OCI-LY1 (cell line): ENCODE data around the gene SERTAD3.
"Not testable (repeated sequence)": the region's sequence is repeated elsewhere in the genome, so short reads cannot be mapped to it uniquely, and the experiment has no call there.

Source experiments
- H2AFZ ChIP-seq: fragments of 200-600 bp; sonication (generic), shearing (Covaris generic); 2 replicates; pipeline ENCODE4 v1.6.0; 2014; ENCODE audit warnings: antibody characterized with exemption, mild to moderate bottlenecking, low read length
- H3F3A ChIP-seq: fragments of 200-600 bp; sonication (generic), shearing (Covaris generic); 2 replicates; pipeline ENCODE4 v1.6.0; 2014; ENCODE audit warnings: mild to moderate bottlenecking, antibody characterized with exemption, low read length, moderate library complexity; ENCODE audit not compliant: insufficient read depth
- H3K27ac ChIP-seq: fragments of 200-600 bp; sonication (generic); 2 replicates; pipeline ENCODE4 v1.5.1; 2014; ENCODE audit warnings: low read length, mixed run types, mild to moderate bottlenecking, low read depth; ENCODE audit not compliant: poor library complexity, severe bottlenecking
- H3K27me3 ChIP-seq: fragments of 200-600 bp; sonication (generic); 2 replicates; pipeline ENCODE4 v1.6.0; 2014; ENCODE audit warnings: antibody characterized with exemption, mild to moderate bottlenecking, low read length, moderate library complexity; ENCODE audit not compliant: insufficient read depth
- H3K36me3 ChIP-seq: fragments of 200-600 bp; sonication (generic); 2 replicates; pipeline ENCODE4 v1.6.1; 2014; ENCODE audit warnings: mild to moderate bottlenecking, antibody characterized with exemption, low read length, moderate library complexity, mixed read lengths; ENCODE audit not compliant: insufficient read depth
- H3K4me1 ChIP-seq: fragments of 200-600 bp; sonication (generic); 2 replicates; pipeline ENCODE4 v1.5.1; 2014; ENCODE audit warnings: mild to moderate bottlenecking, low read length, moderate library complexity; ENCODE audit not compliant: insufficient read depth, severe bottlenecking
- H3K4me2 ChIP-seq: fragments of 200-600 bp; sonication (generic), shearing (Covaris generic); 2 replicates; pipeline ENCODE4 v1.6.1; 2014; ENCODE audit warnings: low read length
- H3K4me3 ChIP-seq: fragments of 200-600 bp; sonication (generic); 2 replicates; pipeline ENCODE4 v1.5.1; 2014; ENCODE audit warnings: low read length, low read depth, mild to moderate bottlenecking, mixed read lengths; ENCODE audit not compliant: poor library complexity, severe bottlenecking
- H3K79me2 ChIP-seq: fragments of 200-600 bp; shearing (Covaris generic); 2 replicates; pipeline ENCODE4 v1.6.1; 2016; ENCODE audit warnings: mixed run types, low read length, mixed read lengths; ENCODE audit not compliant: insufficient read depth
- H3K9ac ChIP-seq: fragments of 200-600 bp; sonication (generic), shearing (Covaris generic); 2 replicates; pipeline ENCODE4 v1.6.1; 2014; ENCODE audit warnings: mild to moderate bottlenecking, low read length, mixed read lengths
- H3K9me2 ChIP-seq: fragments of 200-600 bp; sonication (generic), shearing (Covaris generic); 2 replicates; pipeline ENCODE4 v1.6.1; 2014; ENCODE audit warnings: low read depth, mild to moderate bottlenecking, low read length, mixed read lengths
- H3K9me3 ChIP-seq: fragments of 200-600 bp; shearing (Covaris generic); 2 replicates; pipeline ENCODE4 v1.6.1; 2014; ENCODE audit warnings: low read length, mixed read lengths
- H4K20me1 ChIP-seq: fragments of 200-600 bp; sonication (generic), shearing (Covaris generic); 2 replicates; pipeline ENCODE4 v1.6.0; 2016; ENCODE audit warnings: mild to moderate bottlenecking, low read length; ENCODE audit not compliant: insufficient read depth
- EZH2 ChIP-seq: fragments of 200-600 bp; sonication (generic), shearing (Covaris generic); IDR thresholded peaks from 2 replicates; pipeline ENCODE4 v1.8.0; 2017; ENCODE audit warnings: borderline replicate concordance, mixed run types, mild to moderate bottlenecking, antibody characterized with exemption, low read length, moderate library complexity, mixed read lengths
- TF ChIP-seq, protein P1 (sequence below): fragments of 200-600 bp; sonication (generic), shearing (Covaris generic); IDR thresholded peaks from 2 replicates; pipeline ENCODE4 v1.5.1; 2017; ENCODE audit warnings: mild to moderate bottlenecking, antibody characterized with exemption, low read length, moderate library complexity, mixed read lengths

Gene SERTAD3

DNA sequence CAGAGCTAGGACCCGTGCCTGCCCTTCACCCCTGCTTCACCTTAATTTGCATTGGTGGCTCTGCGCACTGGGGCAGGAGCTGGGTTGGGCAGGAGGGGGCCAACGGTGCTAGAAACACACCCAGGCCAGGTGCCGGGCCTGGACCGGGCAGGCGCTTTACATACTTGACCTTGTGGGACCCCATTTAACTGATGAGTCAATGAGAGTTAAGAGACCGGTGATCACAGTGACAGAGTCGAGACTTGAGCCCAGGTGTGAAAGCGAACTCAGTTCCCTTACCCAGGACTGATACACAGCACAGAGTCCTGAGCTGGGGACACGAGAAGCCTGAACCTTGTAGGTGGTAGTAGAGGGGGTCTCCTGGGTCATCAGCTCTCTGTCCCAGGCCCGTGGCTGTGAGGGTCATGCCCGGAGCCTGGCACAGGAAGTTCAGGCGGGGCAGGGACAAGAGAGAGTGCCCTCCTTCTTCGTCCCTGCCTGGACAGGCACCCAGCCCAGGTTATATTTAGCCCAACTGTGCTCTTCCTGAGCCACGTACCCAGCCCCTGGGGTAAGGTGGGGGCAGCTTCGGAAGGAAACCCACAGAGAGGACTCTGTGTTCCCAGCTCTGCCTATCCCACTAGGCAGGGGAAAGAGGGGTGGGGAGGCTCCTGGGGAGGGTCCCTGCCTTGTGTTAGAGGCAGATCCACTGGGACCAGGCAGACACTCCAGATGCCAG, 32.9 kb downstream of the SERTAD3 start:
- Histone ChIP-seq H3K27ac (peak overlapping the region; percentile 96), H3K9me3 (no peaks in the 10 kb centered on the region), H2AFZ (no peak overlapping the region), H4K20me1 (no peaks in the 10 kb centered on the region), H3K36me3 (no peaks in the 10 kb centered on the region), H3K4me2 (peak overlapping the region; percentile 51), H3K27me3 (no peaks in the 10 kb centered on the region), H3K79me2 (no peaks in the 10 kb centered on the region), H3F3A (no peaks in the 10 kb centered on the region), H3K9ac (peak overlapping the region; percentile 65), H3K9me2 (no peaks in the 10 kb centered on the region), H3K4me3 (peak overlapping the region; percentile 53), H3K4me1 (peaks cover 70% of the 10 kb centered on the region)
- TF ChIP-seq, protein P1, sequence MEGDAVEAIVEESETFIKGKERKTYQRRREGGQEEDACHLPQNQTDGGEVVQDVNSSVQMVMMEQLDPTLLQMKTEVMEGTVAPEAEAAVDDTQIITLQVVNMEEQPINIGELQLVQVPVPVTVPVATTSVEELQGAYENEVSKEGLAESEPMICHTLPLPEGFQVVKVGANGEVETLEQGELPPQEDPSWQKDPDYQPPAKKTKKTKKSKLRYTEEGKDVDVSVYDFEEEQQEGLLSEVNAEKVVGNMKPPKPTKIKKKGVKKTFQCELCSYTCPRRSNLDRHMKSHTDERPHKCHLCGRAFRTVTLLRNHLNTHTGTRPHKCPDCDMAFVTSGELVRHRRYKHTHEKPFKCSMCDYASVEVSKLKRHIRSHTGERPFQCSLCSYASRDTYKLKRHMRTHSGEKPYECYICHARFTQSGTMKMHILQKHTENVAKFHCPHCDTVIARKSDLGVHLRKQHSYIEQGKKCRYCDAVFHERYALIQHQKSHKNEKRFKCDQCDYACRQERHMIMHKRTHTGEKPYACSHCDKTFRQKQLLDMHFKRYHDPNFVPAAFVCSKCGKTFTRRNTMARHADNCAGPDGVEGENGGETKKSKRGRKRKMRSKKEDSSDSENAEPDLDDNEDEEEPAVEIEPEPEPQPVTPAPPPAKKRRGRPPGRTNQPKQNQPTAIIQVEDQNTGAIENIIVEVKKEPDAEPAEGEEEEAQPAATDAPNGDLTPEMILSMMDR = no peak
- TF ChIP-seq EZH2 = no peak

DNA sequence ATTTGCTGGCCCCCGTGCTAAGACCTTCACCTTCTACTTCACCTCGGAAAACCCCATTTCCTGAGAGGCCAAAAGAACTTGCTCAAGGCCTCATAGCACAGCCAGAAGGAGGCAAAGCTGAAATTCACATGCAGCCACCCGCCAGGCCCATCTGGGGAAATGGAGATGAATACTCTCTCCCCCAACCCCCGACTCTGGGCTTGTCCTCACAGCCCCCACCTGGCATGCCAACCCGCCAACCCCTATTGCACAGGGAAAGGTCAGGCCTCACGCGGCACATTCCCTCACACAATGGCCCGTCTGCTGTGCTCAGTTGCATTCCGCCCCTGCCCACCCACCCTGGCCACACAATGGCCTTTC, 34.1 kb downstream of the SERTAD3 start:
- Histone ChIP-seq H3K9me3 (no peaks in the 10 kb centered on the region), H3K27ac (peak overlapping the region; percentile 96), H3K79me2 (no peaks in the 10 kb centered on the region), H3K9ac (peak overlapping the region; percentile 66), H3K36me3 (no peaks in the 10 kb centered on the region), H3K4me2 (peak overlapping the region; percentile 51; the same call in 1 of the 2 replicates), H2AFZ (no peak overlapping the region), H3K4me1 (peaks cover 67% of the 10 kb centered on the region), H4K20me1 (no peaks in the 10 kb centered on the region), H3K4me3 (peak overlapping the region; percentile 30), H3K9me2 (no peaks in the 10 kb centered on the region), H3K27me3 (no peaks in the 10 kb centered on the region), H3F3A (no peaks in the 10 kb centered on the region)
- TF ChIP-seq, protein P1 = no peak
- TF ChIP-seq EZH2 = no peak

DNA sequence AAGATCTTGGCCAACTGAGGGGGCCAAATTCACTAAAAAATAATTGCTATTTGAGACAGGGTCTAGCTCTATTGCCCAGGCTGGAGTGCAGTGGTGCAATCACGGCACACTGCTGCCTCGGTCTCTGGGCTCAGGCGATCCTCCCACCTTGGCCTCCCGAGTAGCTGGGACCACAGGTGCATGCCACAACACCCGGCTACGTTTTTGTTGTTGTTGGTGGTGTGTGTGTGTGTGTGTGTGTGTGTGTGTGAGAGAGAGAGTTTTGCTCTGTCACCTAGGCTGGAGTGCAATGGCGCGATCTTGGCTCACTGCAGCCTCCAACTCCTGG, 35.6 kb downstream of the SERTAD3 start:
- Histone ChIP-seq H3K4me1 (peaks cover 64% of the 10 kb centered on the region), H3K27ac (peak overlapping the region; percentile 96), H3K4me2 (peak overlapping the region; percentile 51), H3K4me3 (peak overlapping the region; percentile 18)
- H3F3A ChIP-seq, H3K9me2 ChIP-seq, H4K20me1 ChIP-seq, H3K9ac ChIP-seq, H2AFZ ChIP-seq, H3K36me3 ChIP-seq, H3K79me2 ChIP-seq, H3K9me3 ChIP-seq, H3K27me3 ChIP-seq: not testable (repeated sequence)
